EH (cell line): Measurements from ENCODE around the gene GALNT2.

Source experiments
- DNase-seq: peaks from one replicate; pipeline ENCODE4 v3.0.0-alpha.2; 2015; ENCODE audit warnings: low read depth

The GALNT2 gene

DNA sequence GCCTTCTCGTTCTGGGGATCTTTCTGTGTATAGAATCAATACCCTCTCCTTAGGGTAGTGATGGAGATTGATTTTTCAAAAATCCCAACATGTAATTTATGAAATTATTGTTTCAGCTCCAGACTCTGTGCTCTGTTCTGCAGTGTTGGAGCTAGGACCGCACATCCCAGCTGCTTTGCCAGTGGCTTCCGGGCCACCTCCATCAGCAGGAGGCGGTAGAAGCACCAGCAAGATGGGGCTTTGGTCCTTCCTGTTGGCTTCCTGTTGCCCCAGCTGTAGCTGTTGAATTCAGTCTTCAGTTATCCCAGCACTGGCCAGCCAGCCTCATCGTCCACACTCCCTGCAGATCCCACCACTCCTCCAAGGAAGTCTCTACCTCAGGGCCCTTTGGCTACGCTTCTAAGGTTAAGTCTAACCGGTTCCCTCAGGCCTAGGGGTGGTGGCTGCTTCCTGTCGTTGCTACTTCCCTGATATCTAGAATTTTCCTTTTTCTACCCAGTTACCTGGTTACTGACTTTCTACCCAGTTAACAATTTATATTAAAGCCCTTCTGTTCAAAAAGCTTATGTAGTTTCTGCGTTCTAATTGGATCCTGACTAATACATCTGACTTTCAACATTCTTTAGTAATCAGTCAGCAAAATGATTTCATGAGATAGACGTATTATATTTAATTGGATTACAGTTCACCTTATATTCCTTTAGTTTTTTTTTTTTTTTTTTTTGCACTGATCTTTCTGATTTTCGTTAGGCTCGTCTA is 24.6 kb downstream of the GALNT2 start:
- DNase-seq, result peak; percentile 72

- no peak for DNase-seq
These were observed 27.7 kb downstream of the GALNT2 start for GRCh38 chr1:230094746-230095145.

DNA sequence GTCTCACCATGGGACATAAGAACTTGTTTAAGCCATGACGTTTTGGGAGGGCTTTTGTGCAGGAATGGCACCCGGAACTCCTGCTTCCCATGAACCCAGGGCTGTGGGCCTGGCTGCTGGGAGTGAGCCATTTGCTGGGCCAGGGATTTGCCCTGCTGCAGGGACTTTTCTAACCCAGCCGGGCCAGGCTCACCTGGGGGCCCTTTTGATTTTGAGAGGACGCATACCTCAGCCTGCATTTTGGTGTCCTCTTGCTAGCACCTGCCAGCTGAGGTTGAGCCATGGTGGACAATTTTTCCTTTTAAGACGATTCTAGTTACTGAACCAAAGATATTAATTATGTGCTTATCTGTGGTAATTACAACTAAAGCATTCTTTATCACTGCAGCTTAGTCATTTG is 28.9 kb downstream of the GALNT2 start:
- DNase-seq, result no peak

GRCh38 chr1:230097370-230097769 is 30.3 kb downstream of the GALNT2 start:
- DNase-seq, result no peak

GRCh38 chr1:230098723-230099122 is 31.7 kb downstream of the GALNT2 start:
- DNase-seq, result no peak

GRCh38 chr1:230099465-230099864 is 32.4 kb downstream of the GALNT2 start:
- no peak for DNase-seq

- DNase-seq, result no peak
These were observed 33.9 kb downstream of the GALNT2 start for GRCh38 chr1:230100932-230101331.

- DNase-seq, result no peak
These were observed 34.5 kb downstream of the GALNT2 start for GRCh38 chr1:230101556-230101955.

DNA sequence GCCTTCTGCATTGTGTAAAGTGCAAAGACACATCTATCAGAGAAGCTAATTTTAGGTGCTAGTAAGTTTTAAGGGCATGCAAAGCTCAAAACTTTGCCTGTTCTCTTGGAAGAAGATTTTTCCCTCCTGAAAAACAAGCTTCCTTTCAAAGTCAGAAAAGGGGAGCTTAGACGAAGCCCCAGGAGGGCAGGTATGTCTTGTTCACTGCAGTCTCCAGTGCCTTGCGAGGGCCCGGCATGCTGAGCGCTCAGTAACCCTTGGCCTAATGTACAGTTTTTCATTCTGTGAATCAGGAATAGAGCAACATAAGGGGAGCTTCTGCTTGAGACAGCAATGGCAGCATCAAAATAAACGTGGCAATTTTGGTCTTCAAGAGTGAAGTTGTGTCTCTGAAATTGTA is 35.0 kb downstream of the GALNT2 start:
- no peak for DNase-seq

DNA sequence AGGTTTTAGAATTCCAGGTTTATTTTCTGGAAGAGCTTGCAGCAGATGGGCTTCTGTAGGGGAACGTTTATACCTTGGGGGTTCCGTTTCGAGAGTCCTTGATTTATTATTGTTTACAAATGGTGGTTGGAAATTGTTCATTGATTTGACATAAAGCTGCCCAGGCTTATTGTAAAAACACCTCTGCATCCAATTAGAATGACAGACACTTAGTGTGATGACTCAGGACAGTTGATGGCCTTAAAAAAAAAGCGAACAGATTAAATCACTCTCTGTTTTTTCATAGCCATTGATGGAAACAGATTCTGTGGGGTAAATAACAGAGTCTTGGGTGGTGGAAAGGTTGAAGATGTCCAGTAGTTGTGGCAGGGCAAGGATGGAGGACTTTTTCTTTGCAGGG is 35.4 kb downstream of the GALNT2 start:
- DNase-seq, result no peak

- DNase-seq, result peak; percentile 55
These were observed 36.5 kb downstream of the GALNT2 start for GRCh38 chr1:230103306-230104173.

DNA sequence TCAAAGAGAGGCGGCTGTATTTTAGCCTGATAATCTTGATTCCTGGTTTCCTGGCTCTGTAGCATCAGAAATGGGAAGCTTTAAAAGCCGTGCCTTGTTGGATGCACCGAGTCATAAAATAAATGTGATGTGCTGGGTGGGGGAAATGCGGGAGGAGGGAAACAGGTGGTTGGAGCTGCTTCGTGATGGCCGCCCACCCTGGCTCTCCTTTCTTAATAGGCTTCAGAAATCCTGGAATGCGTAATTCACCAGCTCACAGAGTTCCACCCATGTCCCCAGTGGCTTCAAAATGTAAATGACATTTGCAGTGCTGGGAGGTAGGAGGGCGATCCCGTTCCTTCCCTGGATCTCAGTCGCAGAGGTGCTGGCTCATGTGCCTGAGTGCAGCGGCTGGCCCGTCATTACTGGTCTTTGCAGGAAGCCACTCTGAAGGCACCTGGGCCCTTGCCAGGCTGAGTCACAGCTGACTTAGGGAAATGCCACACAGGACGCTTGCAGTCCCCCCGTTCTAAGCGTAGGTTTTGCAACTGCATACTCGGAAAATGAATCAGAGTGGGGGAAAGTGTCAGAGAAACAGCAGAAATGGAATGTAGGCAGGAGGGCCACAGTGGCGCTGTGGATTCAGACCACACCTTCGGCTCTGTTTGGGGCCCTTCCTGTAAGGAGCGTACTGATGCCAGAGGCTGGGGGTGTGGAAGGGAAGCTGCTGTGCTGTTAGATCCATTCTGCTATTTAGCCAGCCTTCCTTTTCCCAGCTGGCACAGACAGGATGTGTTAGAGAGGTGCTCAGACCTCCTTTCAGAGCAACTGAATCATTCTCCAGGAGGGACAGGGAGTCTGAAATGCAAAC is 37.6 kb downstream of the GALNT2 start:
- peak; percentile 100 for DNase-seq

DNA sequence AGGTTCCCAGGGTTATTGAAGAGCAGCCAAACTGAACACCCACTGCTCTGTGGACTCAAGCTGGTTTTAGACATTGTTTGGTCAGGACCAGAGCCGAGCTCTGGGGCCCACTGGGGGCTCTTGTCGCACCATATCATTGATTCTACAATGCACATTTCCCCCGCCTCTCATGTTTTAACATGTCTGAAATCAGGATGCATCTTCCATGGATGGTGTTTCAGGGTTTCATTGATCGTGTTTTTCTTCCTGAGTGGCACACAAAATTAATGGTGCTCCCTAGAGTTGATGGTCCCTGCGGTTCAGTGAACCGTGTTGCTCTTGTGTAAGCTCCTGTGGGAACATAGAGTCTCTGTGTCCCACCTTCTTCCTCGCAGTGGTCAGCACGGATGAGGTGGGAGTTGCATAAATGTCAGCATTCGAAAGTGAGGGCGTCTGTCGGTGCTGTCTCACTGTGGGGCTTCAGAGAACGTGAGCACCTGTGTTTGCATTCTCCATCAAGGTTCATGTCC is 38.3 kb downstream of the GALNT2 start:
- DNase-seq, result no peak

GRCh38 chr1:230105754-230106625 is 39.0 kb downstream of the GALNT2 start:
- DNase-seq, result peak; percentile 80

DNA sequence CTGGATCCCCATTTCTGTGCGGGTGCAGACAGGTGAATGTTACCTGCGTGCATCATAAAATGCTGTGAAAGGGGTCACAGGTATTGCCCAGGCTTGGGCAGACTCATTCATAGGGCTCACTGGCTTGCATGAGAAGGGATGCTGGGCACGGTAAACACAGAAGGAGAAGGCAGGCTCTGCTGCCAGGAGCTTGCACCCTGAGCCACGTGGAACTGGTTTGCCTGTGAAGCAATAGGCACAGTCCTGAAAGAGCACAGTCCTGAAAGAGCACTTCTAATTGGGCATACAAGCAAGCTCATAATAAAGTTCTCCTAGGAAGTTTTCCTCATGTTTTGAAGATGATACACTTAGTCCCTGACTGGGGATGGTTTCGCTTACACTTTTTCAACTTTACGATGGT is 40.9 kb downstream of the GALNT2 start:
- no peak for DNase-seq

GRCh38 chr1:230108580-230108979 is 41.5 kb downstream of the GALNT2 start:
- DNase-seq, result no peak

DNA sequence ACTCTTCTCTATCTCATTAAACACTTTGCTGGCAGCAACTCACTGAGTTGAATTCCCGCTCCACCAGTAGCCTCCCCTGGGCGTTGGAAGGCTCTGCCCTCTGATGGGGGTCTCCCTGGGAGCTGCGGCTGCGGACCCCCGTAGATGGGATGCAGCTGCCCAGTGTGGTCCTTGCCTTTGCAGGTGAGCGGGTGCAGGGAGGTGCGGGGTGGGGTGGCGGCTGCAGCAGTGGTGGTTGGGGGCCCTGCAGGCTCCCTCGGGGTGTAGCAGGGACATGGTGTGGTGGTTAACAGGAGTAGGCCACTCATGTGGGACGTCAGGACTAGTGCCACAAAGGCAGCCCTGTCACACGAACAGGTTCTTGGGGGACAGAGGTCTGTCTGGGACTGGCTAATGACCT is 42.0 kb downstream of the GALNT2 start:
- no peak for DNase-seq

DNA sequence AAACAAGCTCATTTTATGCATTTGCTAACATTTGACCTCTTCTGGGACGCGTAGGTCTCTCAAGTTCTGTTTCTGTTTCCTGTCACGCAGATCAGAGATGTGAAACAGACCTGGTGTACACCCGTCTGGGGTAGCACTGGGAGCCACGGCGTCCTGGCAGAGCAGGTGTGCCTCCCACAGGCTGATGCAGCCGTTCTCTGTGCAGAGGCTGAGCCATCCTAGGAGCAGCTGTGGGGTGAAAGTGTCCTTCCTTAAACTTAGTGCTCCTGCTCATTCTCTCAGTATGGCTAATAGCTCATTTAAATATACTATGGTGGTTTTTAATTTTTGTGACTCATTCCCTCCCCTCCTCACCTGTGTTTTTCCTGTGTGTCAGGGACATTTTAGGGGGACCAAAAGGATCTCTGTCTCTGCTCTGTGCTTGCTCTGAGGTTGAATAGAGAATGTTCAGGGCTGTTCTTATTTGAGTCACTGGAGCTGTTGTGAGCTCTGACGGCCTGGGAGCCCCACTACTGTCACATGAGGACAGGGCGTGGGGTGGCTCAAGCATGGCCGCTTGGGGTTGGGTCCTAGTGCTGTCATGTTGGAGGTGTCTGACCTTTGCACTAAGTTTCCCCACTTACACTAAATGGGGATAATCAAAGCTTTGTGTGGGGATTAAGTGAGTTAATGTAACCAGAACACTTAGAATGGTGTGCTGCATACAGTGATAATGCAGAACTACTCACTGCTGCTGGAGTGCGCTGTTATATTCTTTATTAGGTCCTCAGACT is 43.0 kb downstream of the GALNT2 start:
- no peak for DNase-seq

DNA sequence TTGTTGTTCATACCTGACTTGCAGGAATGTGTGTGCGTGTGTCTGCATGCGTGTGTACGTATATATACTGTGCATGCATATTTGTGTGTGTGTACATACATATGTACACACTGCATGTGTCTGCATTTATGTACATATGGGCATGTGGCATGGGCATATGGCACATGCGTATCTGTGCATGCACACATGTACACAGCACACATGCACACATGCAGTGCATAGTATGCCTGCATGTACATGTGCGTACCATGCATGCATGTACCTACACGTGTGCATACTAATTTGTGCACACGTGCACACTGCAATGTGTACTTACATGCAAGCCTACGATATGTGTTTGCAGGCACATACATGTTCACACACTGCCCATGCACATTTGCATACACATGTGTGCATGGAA is 43.9 kb downstream of the GALNT2 start:
- no peak for DNase-seq

DNA sequence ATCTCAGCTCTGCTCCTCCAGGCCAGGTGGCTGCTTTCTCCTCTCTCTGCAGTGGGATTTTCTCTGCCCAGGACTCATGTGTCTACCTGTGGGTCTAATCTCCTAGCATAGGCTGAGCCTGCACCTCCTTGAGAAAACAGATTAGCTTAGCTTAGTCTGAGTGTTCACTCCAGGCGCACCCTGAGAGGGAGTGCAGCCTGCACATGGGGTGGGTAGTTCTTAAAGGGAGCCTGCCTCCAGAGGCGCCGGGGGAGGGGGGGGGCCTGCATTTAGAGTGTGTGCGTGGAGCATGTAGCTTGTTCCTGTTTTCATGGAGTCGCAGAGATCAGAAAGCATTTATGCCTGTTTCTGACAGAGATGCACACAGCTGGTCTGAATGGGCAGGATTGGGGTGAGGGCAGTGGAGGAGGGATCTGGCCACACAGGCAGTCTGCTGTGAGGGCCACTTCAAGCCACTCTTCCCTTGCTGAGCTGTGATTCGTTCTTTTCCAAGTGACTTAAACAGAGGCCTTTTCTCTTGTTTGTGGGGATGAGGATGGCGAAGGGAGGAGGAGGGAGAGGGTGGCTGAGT is 45.2 kb downstream of the GALNT2 start:
- DNase-seq, result no peak
